HG02759 (cell line): Measurements from ENCODE around the gene GSG1L.
A peak's percentile ranks its signal among the peaks of the same experiment; 100 is the strongest.
"Not testable (repeated sequence)": the region's sequence is repeated elsewhere in the genome, so short reads cannot be mapped to it uniquely, and the experiment has no call there.

Source experiments
- ATAC-seq: cut with Tn5 transposase; IDR thresholded peaks from one replicate; pipeline ENCODE4 v1.9.1; 2021; ENCODE audit warnings: mild to moderate bottlenecking, moderate library complexity; ENCODE audit not compliant: unreplicated experiment

The GSG1L gene

GRCh38 chr16:27984121-27984520, 79.4 kb downstream of the GSG1L start:
- no peak for ATAC-seq

DNA sequence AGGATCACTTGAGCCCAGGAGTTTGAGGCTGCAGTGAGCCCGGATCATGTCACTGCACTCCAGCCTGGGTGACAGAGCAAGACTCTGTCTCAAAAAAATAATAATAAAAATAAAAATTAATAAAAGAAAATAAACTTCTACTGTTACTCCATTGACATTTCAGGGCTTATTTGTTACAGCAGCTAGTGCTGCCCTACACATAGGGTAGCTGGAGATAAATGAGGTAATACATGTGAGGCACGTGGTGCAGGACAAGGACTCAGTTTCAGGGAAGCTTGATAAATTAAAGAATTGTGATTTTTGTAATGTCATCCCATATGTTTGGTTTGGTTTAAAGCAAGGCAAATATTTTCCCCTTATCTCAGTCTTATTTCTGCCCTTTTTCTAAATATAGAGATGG, 80.3 kb downstream of the GSG1L start:
- ATAC-seq, result no peak

GRCh38 chr16:27982184-27982583, 81.3 kb downstream of the GSG1L start:
- no peak for ATAC-seq

- ATAC-seq, result no peak
These were observed 82.4 kb downstream of the GSG1L start for GRCh38 chr16:27980919-27981700.

- no peak for ATAC-seq
These were observed 83.3 kb downstream of the GSG1L start for GRCh38 chr16:27980076-27980775.

- not testable (repeated sequence) for ATAC-seq
These were observed 83.8 kb downstream of the GSG1L start for GRCh38 chr16:27979668-27980067.

DNA sequence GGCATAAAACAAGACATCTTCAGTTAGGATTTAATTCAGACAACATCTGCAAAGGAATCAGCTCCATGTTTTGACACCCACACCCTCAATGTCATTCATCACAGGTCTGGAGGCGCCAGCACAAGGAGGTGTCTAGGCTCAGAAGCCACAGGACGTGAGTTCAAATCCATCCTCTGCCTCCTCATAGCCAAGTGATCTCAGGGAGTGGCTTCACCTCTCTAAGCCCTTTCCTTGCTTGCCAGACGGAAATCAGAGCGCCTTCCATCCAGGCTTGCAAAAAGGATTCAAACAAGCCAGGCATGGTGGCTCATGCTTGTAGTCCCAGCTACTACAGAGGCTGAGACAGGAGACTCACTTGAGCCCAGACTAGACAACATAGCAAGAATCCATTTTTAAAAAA, 84.6 kb downstream of the GSG1L start:
- no peak for ATAC-seq

GRCh38 chr16:27977966-27978365, 85.5 kb downstream of the GSG1L start:
- ATAC-seq, result no peak

DNA sequence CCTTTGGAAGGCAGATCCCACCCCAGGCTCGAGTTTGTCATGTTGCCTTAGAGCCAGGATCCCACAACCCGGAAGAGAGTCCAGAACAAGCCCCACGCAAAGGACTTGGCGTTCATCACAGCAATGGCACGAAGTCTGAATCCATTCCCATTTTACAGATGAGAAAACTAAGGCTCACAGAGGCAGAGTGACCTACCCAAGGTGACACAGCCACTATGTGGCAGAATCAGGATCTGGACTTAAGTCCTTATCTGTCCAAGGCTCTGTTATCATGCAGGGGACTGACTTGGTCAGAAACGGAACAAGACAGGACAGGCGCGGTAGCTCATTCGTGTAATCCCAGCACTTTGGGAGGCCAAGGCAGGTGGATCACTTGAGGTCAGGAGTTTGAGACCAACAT, 86.5 kb downstream of the GSG1L start:
- no peak for ATAC-seq

- ATAC-seq, result no peak
These were observed 88.5 kb downstream of the GSG1L start for GRCh38 chr16:27974896-27975540.

GRCh38 chr16:27973678-27974077, 89.8 kb downstream of the GSG1L start:
- ATAC-seq, result no peak

DNA sequence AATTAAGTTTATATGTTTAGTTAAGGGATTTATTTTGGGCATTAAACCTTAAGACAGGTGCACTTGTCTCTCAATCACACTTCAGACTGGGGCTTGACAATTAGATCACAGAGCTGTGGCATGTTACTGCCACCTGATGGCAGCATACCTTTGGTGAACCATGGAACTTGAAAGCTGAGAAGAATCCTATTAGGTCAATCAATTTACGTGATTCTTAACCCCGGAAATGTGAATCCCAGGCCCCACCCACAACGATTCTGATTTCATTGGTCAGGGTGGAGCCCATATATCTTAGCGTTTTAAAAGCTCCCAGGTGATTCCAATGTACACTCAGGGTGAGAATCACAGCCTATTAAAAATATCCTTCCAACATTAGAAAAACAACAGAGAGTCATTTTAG, 91.0 kb downstream of the GSG1L start:
- ATAC-seq, result peak; percentile 55

DNA sequence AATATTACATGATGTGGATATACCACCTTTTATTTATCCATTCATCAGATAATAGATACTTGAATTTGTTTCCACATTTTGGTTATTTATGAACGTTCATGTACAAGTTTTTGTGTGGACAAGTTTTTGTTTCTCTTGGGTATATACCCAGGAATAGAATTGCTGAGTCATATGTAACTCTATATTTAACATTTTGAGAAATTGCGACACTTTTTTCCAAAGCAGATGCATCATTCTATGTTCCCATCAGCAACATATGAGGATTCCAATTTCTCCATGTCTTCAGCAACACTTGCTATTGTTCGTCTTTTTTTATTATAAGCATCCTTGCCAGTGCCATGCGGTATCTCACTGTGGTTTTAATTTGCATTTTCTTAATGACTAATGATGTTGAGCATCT, 93.9 kb downstream of the GSG1L start:
- ATAC-seq, result no peak

GRCh38 chr16:27967169-27967568, 96.3 kb downstream of the GSG1L start:
- ATAC-seq, result no peak

- ATAC-seq, result no peak
These were observed 96.8 kb downstream of the GSG1L start for GRCh38 chr16:27966756-27967155.

DNA sequence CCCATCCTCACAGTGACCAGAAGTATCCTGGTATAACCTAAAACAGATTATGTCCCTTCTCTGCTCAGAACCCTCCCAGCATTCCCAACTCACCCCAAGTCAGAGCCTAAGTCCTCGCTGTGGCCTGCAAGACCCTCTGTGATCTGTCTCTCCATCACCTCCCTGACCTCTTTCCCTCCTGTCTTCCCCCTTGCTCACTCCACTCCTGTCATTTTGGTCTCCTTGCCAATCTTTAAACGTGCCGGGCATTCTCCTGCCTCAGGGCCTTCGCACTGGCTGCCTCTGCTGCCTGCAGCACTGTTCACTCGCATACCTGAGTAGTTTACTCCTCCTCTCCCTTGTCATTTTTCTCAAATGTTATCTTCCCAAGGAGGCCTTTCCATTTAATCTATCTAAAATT, 97.7 kb downstream of the GSG1L start:
- no peak for ATAC-seq

DNA sequence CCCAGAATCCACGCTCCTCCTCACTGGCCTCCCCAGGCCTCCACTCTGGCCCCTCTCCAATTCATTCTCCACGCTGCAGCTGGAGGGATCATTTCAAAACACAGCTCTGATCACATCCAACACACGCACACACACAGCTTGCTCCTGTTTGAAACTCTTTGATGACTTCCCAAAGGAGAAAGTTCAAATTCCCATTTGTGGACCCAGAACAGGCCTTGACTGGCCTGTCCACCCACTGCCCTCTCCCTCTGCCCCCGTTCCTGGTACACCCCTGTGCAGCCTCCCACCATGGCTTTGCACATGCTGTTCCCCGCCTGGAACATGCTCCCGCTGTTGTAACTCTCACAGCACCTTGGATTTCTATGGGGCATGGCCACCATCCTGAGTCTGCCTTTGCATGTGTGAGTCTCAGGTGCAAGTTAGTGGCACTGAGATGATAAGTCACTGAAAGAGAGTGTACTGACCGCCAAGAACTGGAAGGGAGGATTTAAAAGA, 100.0 kb downstream of the GSG1L start:
- no peak for ATAC-seq

DNA sequence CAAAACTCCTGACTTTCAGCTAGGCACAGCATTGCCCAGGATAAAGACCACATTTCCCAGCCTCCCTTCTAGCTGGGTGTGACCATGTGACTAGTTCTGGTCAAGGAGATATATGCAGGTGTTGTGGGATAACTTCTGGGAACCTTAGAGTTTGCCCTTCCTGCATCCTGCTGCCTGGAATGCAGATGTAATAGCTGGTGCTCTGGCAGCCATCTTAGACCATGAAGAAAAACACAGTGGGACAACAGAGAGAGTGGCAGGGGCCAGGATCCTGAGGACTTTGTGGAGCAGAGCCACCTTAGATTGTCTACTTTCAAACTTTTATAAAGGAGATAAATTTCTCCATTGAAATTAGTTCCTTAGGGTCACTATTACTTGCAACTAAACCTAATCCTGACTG, 101.3 kb downstream of the GSG1L start:
- no peak for ATAC-seq

DNA sequence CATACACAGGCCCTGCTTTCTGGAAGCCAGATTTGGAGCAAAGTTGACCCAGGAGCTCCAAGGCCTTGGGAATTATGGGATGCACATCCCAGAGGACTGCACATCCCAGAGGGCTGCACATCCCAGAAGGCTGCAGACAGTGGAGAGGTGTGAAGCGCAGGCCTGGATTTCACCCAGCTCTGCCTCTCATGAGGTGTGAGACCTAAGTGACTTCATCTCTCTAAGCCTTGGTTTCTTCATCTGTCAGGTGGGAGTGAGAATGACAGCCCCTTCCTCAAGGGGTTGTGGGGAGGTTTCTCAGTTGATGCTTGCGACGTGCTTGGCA, 102.3 kb downstream of the GSG1L start:
- no peak for ATAC-seq

- no peak for ATAC-seq
These were observed 102.8 kb downstream of the GSG1L start for GRCh38 chr16:27960619-27961295.

DNA sequence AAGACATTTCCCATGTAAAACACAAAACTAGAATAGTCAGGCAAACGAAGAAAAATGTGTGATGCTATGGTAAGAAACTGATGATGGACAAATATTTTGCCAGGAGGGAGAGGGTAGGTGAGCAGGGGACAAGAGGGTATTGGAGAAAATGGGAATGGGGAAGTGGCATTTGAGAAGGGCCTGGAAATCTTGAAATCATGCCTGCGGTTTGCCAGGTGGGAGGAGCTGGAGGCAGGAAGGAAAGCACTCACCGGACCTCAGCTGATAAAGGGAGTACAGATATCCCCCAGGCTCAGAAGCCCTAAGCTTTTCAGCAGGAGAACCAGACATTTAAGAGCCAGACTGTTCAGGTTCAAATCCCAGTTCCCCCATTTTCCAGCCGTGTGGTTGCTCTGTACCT, 103.6 kb downstream of the GSG1L start:
- no peak for ATAC-seq
